OCI-LY1 (cell line): ENCODE results near the gene GRK4.

Source experiments
- H2AFZ ChIP-seq: fragments of 200-600 bp; sonication (generic), shearing (Covaris generic); 2 replicates; pipeline ENCODE4 v1.6.0; 2014; ENCODE audit warnings: antibody characterized with exemption, mild to moderate bottlenecking, low read length
- H3F3A ChIP-seq: fragments of 200-600 bp; sonication (generic), shearing (Covaris generic); 2 replicates; pipeline ENCODE4 v1.6.0; 2014; ENCODE audit warnings: mild to moderate bottlenecking, antibody characterized with exemption, low read length, moderate library complexity; ENCODE audit not compliant: insufficient read depth
- H3K27ac ChIP-seq: fragments of 200-600 bp; sonication (generic); 2 replicates; pipeline ENCODE4 v1.5.1; 2014; ENCODE audit warnings: low read length, mixed run types, mild to moderate bottlenecking, low read depth; ENCODE audit not compliant: poor library complexity, severe bottlenecking
- H3K27me3 ChIP-seq: fragments of 200-600 bp; sonication (generic); 2 replicates; pipeline ENCODE4 v1.6.0; 2014; ENCODE audit warnings: antibody characterized with exemption, mild to moderate bottlenecking, low read length, moderate library complexity; ENCODE audit not compliant: insufficient read depth
- H3K36me3 ChIP-seq: fragments of 200-600 bp; sonication (generic); 2 replicates; pipeline ENCODE4 v1.6.1; 2014; ENCODE audit warnings: mild to moderate bottlenecking, antibody characterized with exemption, low read length, moderate library complexity, mixed read lengths; ENCODE audit not compliant: insufficient read depth
- H3K4me1 ChIP-seq: fragments of 200-600 bp; sonication (generic); 2 replicates; pipeline ENCODE4 v1.5.1; 2014; ENCODE audit warnings: mild to moderate bottlenecking, low read length, moderate library complexity; ENCODE audit not compliant: insufficient read depth, severe bottlenecking
- H3K4me2 ChIP-seq: fragments of 200-600 bp; sonication (generic), shearing (Covaris generic); 2 replicates; pipeline ENCODE4 v1.6.1; 2014; ENCODE audit warnings: low read length
- H3K4me3 ChIP-seq: fragments of 200-600 bp; sonication (generic); 2 replicates; pipeline ENCODE4 v1.5.1; 2014; ENCODE audit warnings: low read length, low read depth, mild to moderate bottlenecking, mixed read lengths; ENCODE audit not compliant: poor library complexity, severe bottlenecking
- H3K79me2 ChIP-seq: fragments of 200-600 bp; shearing (Covaris generic); 2 replicates; pipeline ENCODE4 v1.6.1; 2016; ENCODE audit warnings: mixed run types, low read length, mixed read lengths; ENCODE audit not compliant: insufficient read depth
- H3K9ac ChIP-seq: fragments of 200-600 bp; sonication (generic), shearing (Covaris generic); 2 replicates; pipeline ENCODE4 v1.6.1; 2014; ENCODE audit warnings: mild to moderate bottlenecking, low read length, mixed read lengths
- H3K9me2 ChIP-seq: fragments of 200-600 bp; sonication (generic), shearing (Covaris generic); 2 replicates; pipeline ENCODE4 v1.6.1; 2014; ENCODE audit warnings: low read depth, mild to moderate bottlenecking, low read length, mixed read lengths
- H3K9me3 ChIP-seq: fragments of 200-600 bp; shearing (Covaris generic); 2 replicates; pipeline ENCODE4 v1.6.1; 2014; ENCODE audit warnings: low read length, mixed read lengths
- H4K20me1 ChIP-seq: fragments of 200-600 bp; sonication (generic), shearing (Covaris generic); 2 replicates; pipeline ENCODE4 v1.6.0; 2016; ENCODE audit warnings: mild to moderate bottlenecking, low read length; ENCODE audit not compliant: insufficient read depth
- EZH2 ChIP-seq: fragments of 200-600 bp; sonication (generic), shearing (Covaris generic); IDR thresholded peaks from 2 replicates; pipeline ENCODE4 v1.8.0; 2017; ENCODE audit warnings: borderline replicate concordance, mixed run types, mild to moderate bottlenecking, antibody characterized with exemption, low read length, moderate library complexity, mixed read lengths
- TF ChIP-seq, protein P1 (sequence below): fragments of 200-600 bp; sonication (generic), shearing (Covaris generic); IDR thresholded peaks from 2 replicates; pipeline ENCODE4 v1.5.1; 2017; ENCODE audit warnings: mild to moderate bottlenecking, antibody characterized with exemption, low read length, moderate library complexity, mixed read lengths

The GRK4 gene

DNA sequence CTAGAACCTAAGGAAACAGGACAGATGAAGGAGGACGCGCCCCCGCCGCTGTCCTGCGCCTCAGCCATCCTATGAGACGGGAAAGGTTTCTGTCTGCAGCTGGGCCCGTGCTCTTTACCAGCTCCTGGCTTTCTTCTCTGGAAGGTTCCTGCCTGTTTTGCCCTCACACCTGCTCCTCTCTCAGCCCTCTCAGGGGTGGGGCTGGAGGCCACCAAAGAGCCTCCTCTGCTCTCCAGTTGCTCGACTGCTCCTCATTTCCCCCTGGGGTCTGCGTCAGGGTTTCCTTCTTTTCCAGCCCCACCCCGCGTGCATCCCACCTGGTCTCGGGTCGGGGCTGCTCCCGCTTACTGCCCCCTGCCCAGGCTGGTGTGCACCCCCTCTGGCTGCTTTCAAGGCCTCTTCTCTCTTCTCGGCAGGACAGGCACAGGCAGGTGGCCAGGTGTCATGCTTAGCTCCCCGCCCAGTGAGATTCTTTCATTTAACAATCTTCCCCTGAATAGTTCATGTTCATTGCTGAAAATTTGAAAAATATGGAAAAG lies 106.4 kb downstream of the GRK4 start:
- H3F3A ChIP-seq = no peaks in the 10 kb centered on the region
- H3K9ac ChIP-seq = no peak overlapping the region
- no peaks in the 10 kb centered on the region for H3K79me2 ChIP-seq
- TF ChIP-seq EZH2 = no peak
- TF ChIP-seq, protein P1, sequence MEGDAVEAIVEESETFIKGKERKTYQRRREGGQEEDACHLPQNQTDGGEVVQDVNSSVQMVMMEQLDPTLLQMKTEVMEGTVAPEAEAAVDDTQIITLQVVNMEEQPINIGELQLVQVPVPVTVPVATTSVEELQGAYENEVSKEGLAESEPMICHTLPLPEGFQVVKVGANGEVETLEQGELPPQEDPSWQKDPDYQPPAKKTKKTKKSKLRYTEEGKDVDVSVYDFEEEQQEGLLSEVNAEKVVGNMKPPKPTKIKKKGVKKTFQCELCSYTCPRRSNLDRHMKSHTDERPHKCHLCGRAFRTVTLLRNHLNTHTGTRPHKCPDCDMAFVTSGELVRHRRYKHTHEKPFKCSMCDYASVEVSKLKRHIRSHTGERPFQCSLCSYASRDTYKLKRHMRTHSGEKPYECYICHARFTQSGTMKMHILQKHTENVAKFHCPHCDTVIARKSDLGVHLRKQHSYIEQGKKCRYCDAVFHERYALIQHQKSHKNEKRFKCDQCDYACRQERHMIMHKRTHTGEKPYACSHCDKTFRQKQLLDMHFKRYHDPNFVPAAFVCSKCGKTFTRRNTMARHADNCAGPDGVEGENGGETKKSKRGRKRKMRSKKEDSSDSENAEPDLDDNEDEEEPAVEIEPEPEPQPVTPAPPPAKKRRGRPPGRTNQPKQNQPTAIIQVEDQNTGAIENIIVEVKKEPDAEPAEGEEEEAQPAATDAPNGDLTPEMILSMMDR = no peak
- H3K36me3 ChIP-seq = no peaks in the 10 kb centered on the region
- H3K9me2 ChIP-seq = no peaks in the 10 kb centered on the region
- no peaks in the 10 kb centered on the region for H3K27me3 ChIP-seq
- no peaks in the 10 kb centered on the region for H3K4me1 ChIP-seq
- H3K4me3 ChIP-seq = no peak overlapping the region
- no peak overlapping the region for H2AFZ ChIP-seq
- H3K4me2 ChIP-seq = no peak overlapping the region
- no peak overlapping the region for H3K27ac ChIP-seq
- H4K20me1 ChIP-seq = no peaks in the 10 kb centered on the region
- no peaks in the 10 kb centered on the region for H3K9me3 ChIP-seq

DNA sequence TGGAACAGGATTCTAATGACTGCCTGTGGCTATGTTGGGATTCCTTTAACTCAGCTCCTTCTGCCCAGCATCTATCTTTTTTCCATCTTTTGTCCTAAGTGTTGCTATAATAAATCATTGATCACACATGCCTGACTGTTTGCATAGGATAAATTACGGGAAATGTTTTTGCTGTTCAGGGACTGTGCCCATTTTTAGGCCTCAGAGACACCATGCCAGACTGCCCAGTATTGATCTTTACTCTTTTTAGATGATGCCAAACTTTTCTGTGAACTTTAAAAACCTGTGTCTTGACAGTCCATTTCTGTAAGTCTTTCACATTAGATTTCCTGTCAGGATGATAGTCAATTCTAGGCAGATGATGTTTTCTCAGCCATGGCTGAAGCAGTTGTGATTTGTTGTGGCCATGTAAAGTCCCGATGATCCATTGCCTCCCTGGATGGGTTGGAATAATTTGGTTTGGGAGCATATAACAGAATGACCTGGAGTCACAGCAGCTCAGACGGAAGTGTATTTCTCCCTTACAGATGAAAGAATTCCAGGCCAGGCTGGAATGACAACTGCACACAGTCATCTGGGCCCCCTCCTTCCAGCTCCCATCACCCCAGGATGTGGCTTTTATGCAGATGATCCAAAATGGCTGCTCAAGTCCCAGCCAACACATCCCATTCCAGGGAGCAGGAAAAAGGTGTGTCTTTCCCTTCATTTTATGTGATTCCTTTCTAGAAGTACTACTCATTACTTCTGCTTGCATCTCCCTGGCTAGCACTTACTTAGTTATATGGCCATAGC lies 107.5 kb downstream of the GRK4 start:
- Histone ChIP-seq H3K27me3 (no peaks in the 10 kb centered on the region), H3K79me2 (peaks cover 3% of the 10 kb centered on the region), H2AFZ (no peak overlapping the region), H3K4me1 (peaks cover 2% of the 10 kb centered on the region), H3K9me2 (no peaks in the 10 kb centered on the region), H3K27ac (no peak overlapping the region), H3K9ac (no peak overlapping the region), H3K4me2 (no peak overlapping the region), H4K20me1 (no peaks in the 10 kb centered on the region), H3F3A (no peaks in the 10 kb centered on the region), H3K9me3 (no peaks in the 10 kb centered on the region), H3K36me3 (no peaks in the 10 kb centered on the region), H3K4me3 (no peak overlapping the region)
- TF ChIP-seq, protein P1 = no peak
- no peak for TF ChIP-seq EZH2

DNA sequence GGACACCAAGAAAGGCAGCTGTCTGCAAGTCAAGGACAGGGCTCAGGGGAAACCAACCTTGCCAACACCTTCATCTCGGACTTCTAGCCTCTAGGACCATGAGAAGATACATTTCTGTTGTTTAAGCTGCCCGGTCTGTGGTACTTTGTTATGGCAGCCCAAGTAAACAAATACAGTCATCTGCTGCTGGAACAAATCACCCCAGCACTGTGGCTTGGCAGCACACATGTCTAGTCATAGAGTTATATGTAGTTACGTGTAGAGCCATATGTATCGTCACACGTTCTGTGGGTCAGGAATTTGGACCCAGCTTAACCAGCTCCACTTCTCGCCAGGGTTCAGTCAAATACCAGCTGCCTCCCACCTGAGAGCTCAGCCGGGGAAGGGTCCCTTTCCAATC lies 108.4 kb downstream of the GRK4 start:
- Histone ChIP-seq H3K79me2 (peaks cover 12% of the 10 kb centered on the region), H3K9me3 (no peaks in the 10 kb centered on the region), H3K27me3 (no peaks in the 10 kb centered on the region), H3K9ac (no peak overlapping the region), H4K20me1 (no peaks in the 10 kb centered on the region), H2AFZ (no peak overlapping the region), H3K9me2 (no peaks in the 10 kb centered on the region), H3K4me2 (no peak overlapping the region), H3K27ac (no peak overlapping the region), H3F3A (no peaks in the 10 kb centered on the region), H3K4me3 (no peak overlapping the region), H3K4me1 (peaks cover 11% of the 10 kb centered on the region), H3K36me3 (no peaks in the 10 kb centered on the region)
- no peak for TF ChIP-seq EZH2
- TF ChIP-seq, protein P1 = no peak
